Uterus (tissue), 4 donors: ENCODE results near the gene C1R. TPM values are rescaled to one million over a fixed set of nuclear protein-coding genes. Genes with fewer than 3 reads are reported as not detected.
"Not testable (repeated sequence)": the region's sequence is repeated elsewhere in the genome, so short reads cannot be mapped to it uniquely, and the experiment has no call there.

Experiments used
- DNase-seq, 2 donors: peaks; one replicate each; pipeline ENCODE4 v3.0.0-alpha.2; 2019 to 2020
- H3K27ac ChIP-seq, 2 donors: fragments of 200-600 bp; sonication (generic); 1 replicate in 1 of 2; 2 replicates in 1 of 2; pipeline ENCODE4 v1.5.1; 2016 to 2018
- H3K27me3 ChIP-seq, 2 donors: fragments of 200-600 bp; sonication (generic); one replicate each; pipeline ENCODE4 v1.5.1; 2018 to 2019; ENCODE audit warnings: control low read depth in 1 of 2
- H3K36me3 ChIP-seq, 2 donors: fragments of 200-600 bp; sonication (generic); one replicate each; pipeline ENCODE4 v1.5.1; 2019; ENCODE audit warnings: control low read depth in 1 of 2
- H3K4me1 ChIP-seq, 2 donors: fragments of 200-600 bp; sonication (generic); one replicate each; pipeline ENCODE4 v1.5.1; 2018 to 2019; ENCODE audit warnings: control low read depth in 1 of 2
- H3K4me3 ChIP-seq, 2 donors: fragments of 200-600 bp; sonication (generic); 1 replicate in 1 of 2; 2 replicates in 1 of 2; pipeline ENCODE4 v1.5.1; 2018 to 2019; ENCODE audit warnings: mild to moderate bottlenecking in 1 of 2
- H3K9me3 ChIP-seq, 2 donors: fragments of 200-600 bp; sonication (generic); one replicate each; pipeline ENCODE4 v1.5.1; 2019; ENCODE audit warnings: control low read depth in 1 of 2
- CTCF ChIP-seq, 4 experiments: fragments of 200-600 bp in 2 of 4; fragments of 450-650 bp in 2 of 4; sonication (generic) in 2 of 4; IDR thresholded peaks; one replicate each; pipeline ENCODE4 v1.5.1; 2016 to 2019; ENCODE audit warnings: antibody characterized with exemption in 4 of 4, mild to moderate bottlenecking in 2 of 4, moderate library complexity in 1 of 4
- POLR2A ChIP-seq, 2 donors: fragments of 450-650 bp; IDR thresholded peaks; one replicate each; pipeline ENCODE4 v1.6.1; 2016; ENCODE audit warnings: antibody characterized with exemption in 2 of 2, mild to moderate bottlenecking in 1 of 2, moderate library complexity in 1 of 2
- intact Hi-C: fragments of 100-400 bp; cut with DNase I; formaldehyde crosslinking; loops from one replicate; pipeline ENCODE4 v1.15.1; 2023; ENCODE audit warnings: low total_unique reads
- total RNA-seq, 4 donors: library from RNA; depleted of rRNA in 3 of 4; stranded (reverse); fragments of >200 nt in 3 of 4; gene quantifications; one replicate each; pipeline versions ENCODE4 v1.1.0 to v1.2.4, GENCODE V29; 2014 to 2023
- donor health status: DM: yes; HTN: yes; CAD: no.

C1R gene
- total RNA-seq, 4 donors from 2014 or later: 128 to 571 (median 411) TPM

- TF ChIP-seq CTCF (IDR thresholded peaks at IDR 0.05) (no peak), POLR2A (IDR thresholded peaks at IDR 0.05) (no peak)
- Histone ChIP-seq H3K27ac (no peak overlapping the region), H3K36me3 (no peaks in the 10 kb centered on the region), H3K4me3 (no peak overlapping the region), H3K4me1 (no peaks in the 10 kb centered on the region), H3K27me3 (no peaks in the 10 kb centered on the region), H3K9me3 (no peaks in the 10 kb centered on the region)
- no peak for DNase-seq
- intact Hi-C loops: no loop called here
Measured at GRCh38 chr12:7038591-7038990, 53.7 kb downstream of the C1R start.

- H3K9me3 ChIP-seq, H3K36me3 ChIP-seq, H3K4me3 ChIP-seq, H3K27me3 ChIP-seq, DNase-seq, H3K4me1 ChIP-seq, H3K27ac ChIP-seq, intact Hi-C loops: not testable (repeated sequence)
Measured at GRCh38 chr12:7037411-7037810, 54.8 kb downstream of the C1R start.

- Histone ChIP-seq H3K36me3 (no peaks in the 10 kb centered on the region), H3K27me3 (no peaks in the 10 kb centered on the region), H3K4me1 (no peaks in the 10 kb centered on the region), H3K9me3 (no peaks in the 10 kb centered on the region), H3K27ac (no peak overlapping the region), H3K4me3 (no peak overlapping the region)
- TF ChIP-seq POLR2A (IDR thresholded peaks at IDR 0.05) (no peak), CTCF (IDR thresholded peaks at IDR 0.05) (no peak)
- no peak for DNase-seq
- intact Hi-C loops: no loop called here
Measured at GRCh38 chr12:7035463-7035862, 56.8 kb downstream of the C1R start.

GRCh38 chr12:7034464-7034863 is 57.8 kb downstream of the C1R start:
- Histone ChIP-seq H3K36me3 (no peaks in the 10 kb centered on the region), H3K4me1 (no peaks in the 10 kb centered on the region), H3K4me3 (no peak overlapping the region), H3K27ac (no peak overlapping the region), H3K27me3 (no peaks in the 10 kb centered on the region), H3K9me3 (no peaks in the 10 kb centered on the region)
- intact Hi-C loops: no loop called here
- TF ChIP-seq POLR2A (IDR thresholded peaks at IDR 0.05) (no peak), CTCF (IDR thresholded peaks at IDR 0.05) (no peak)
- DNase-seq: no peak

GRCh38 chr12:7032990-7033389 is 59.3 kb downstream of the C1R start:
- H3K4me1 ChIP-seq: no peaks in the 10 kb centered on the region
- no peak for DNase-seq
- H3K36me3 ChIP-seq: no peaks in the 10 kb centered on the region
- no peaks in the 10 kb centered on the region for H3K27me3 ChIP-seq
- no peaks in the 10 kb centered on the region for H3K9me3 ChIP-seq
- H3K27ac ChIP-seq: no peak overlapping the region
- H3K4me3 ChIP-seq: no peak overlapping the region
- intact Hi-C loops: no loop called here
- no peak for TF ChIP-seq CTCF (IDR thresholded peaks at IDR 0.05)
- TF ChIP-seq POLR2A (IDR thresholded peaks at IDR 0.05): no peak

GRCh38 chr12:7031306-7031705 is 60.9 kb downstream of the C1R start:
- no peak for DNase-seq
- intact Hi-C loops: no loop called here
- TF ChIP-seq CTCF (IDR thresholded peaks at IDR 0.05) (no peak), POLR2A (IDR thresholded peaks at IDR 0.05) (no peak)
- H3K4me3 ChIP-seq: no peak overlapping the region
- no peaks in the 10 kb centered on the region for H3K9me3 ChIP-seq
- H3K27me3 ChIP-seq: no peaks in the 10 kb centered on the region
- no peaks in the 10 kb centered on the region for H3K36me3 ChIP-seq
- no peak overlapping the region for H3K27ac ChIP-seq
- no peaks in the 10 kb centered on the region for H3K4me1 ChIP-seq
